T-helper 2 cell treated with Interferon-gamma antibody and Interleukin-4, amounts not matched to agents 5 μg/mL and 100 μg/mL, for 36 hours (primary cell): ENCODE measurements around the gene MPP2.

Experiments
- DNase-seq: peaks from one replicate; pipeline ENCODE4 v3.0.0; 2021; ENCODE audit warnings: low spot score
- H3K27ac Mint-ChIP-seq: one replicate; pipeline ENCODE4 v1.8.0; 2021; ENCODE audit warnings: mild to moderate bottlenecking, mixed read lengths
- H3K27me3 Mint-ChIP-seq: one replicate; pipeline ENCODE4 v1.8.0; 2021; ENCODE audit warnings: low read depth, mixed read lengths
- H3K36me3 Mint-ChIP-seq: one replicate; pipeline ENCODE4 v1.8.0; 2021; ENCODE audit warnings: low read depth, mixed read lengths
- H3K4me1 Mint-ChIP-seq: one replicate; pipeline ENCODE4 v1.8.0; 2021; ENCODE audit warnings: low read depth, mixed read lengths
- H3K4me3 Mint-ChIP-seq: one replicate; pipeline ENCODE4 v1.8.0; 2022; ENCODE audit warnings: mild to moderate bottlenecking, moderate library complexity, mixed read lengths
- H3K9me3 Mint-ChIP-seq: one replicate; pipeline ENCODE4 v1.8.0; 2021; ENCODE audit warnings: mixed read lengths

MPP2 gene

GRCh38 chr17:43917348-43918025 lies 10.2 kb upstream of the MPP2 start:
- Mint-ChIP-seq H3K4me1 (peaks cover 10% of the 10 kb centered on the region), H3K36me3 (no peaks in the 10 kb centered on the region), H3K27ac (no peak overlapping the region), H3K27me3 (peaks cover 7% of the 10 kb centered on the region), H3K9me3 (no peaks in the 10 kb centered on the region), H3K4me3 (peak overlapping the region; percentile 66)
- peak; percentile 21 for DNase-seq

DNA sequence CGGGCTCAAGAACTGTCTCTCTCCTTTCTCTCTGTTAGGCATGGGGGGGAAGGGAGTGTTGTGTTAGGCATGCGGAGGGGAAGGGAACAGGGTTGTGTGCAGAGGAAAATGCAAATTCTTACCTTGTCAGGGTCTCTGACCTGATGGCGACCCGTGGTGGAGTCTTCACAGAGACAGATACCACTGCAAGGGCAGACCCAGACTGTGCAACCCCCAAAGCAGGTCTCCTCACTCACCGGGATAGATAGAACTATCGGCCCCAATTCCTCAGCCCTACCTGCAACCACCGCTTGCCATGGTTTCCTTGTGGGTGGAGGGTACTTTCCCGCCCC lies 9.6 kb upstream of the MPP2 start:
- DNase-seq, result no peak
- Mint-ChIP-seq H3K36me3 (no peaks in the 10 kb centered on the region), H3K9me3 (no peaks in the 10 kb centered on the region), H3K4me1 (peaks cover 10% of the 10 kb centered on the region), H3K27ac (no peak overlapping the region), H3K4me3 (peak overlapping the region; percentile 66), H3K27me3 (peaks cover 7% of the 10 kb centered on the region)

DNA sequence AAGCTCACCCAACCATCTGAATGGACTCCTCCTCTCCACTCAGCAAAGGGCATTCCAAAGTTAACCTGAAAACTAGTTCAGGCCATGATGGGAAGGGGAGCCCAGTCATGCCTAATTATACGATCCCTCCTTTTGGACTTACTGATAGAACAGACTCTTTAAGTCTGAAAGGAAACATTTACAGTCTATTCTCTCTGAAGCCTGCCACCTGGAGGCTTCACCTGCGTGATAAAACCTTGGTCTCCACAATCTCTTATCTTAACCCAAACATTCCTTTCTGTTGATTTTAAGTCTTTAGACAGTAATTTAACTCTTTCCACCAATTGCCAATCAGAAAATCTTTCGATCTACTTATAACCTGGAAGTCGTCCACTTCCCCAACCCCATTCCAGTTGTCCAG lies 9.0 kb upstream of the MPP2 start:
- H3K27me3 Mint-ChIP-seq, result peaks cover 7% of the 10 kb centered on the region
- H3K36me3 Mint-ChIP-seq, result no peaks in the 10 kb centered on the region
- no peak for DNase-seq
- peak overlapping the region; percentile 31 for H3K4me3 Mint-ChIP-seq
- H3K27ac Mint-ChIP-seq, result no peak overlapping the region
- no peaks in the 10 kb centered on the region for H3K9me3 Mint-ChIP-seq
- H3K4me1 Mint-ChIP-seq, result peaks cover 10% of the 10 kb centered on the region

DNA sequence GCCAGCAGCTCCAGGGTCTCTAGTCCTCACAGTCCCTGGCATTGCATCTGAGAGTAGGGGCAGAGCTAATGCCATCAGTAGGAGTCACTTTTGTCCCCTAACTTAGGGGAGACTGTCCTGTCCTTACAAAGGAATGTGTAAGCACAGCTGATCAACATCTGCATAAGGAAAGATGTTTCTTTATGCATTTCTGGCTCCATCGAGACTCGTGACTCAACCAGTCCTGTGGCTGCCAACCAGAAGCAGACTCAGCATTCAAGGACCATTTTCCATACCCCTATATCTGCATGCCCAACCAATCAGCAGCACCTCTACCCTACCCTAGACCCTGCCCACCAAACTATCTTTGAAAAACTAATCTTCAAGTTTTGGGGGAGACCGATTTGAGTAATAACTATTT lies 8.2 kb upstream of the MPP2 start:
- Mint-ChIP-seq H3K27me3 (peaks cover 7% of the 10 kb centered on the region), H3K4me1 (peaks cover 10% of the 10 kb centered on the region), H3K36me3 (no peaks in the 10 kb centered on the region), H3K9me3 (no peaks in the 10 kb centered on the region), H3K27ac (no peak overlapping the region), H3K4me3 (no peak overlapping the region)
- DNase-seq, result no peak

- Mint-ChIP-seq H3K9me3 (no peaks in the 10 kb centered on the region), H3K27ac (no peak overlapping the region), H3K27me3 (peaks cover 11% of the 10 kb centered on the region), H3K4me1 (peaks cover 10% of the 10 kb centered on the region), H3K4me3 (no peak overlapping the region), H3K36me3 (no peaks in the 10 kb centered on the region)
- DNase-seq, result no peak
Measured at GRCh38 chr17:43914451-43914850, 7.1 kb upstream of the MPP2 start.

DNA sequence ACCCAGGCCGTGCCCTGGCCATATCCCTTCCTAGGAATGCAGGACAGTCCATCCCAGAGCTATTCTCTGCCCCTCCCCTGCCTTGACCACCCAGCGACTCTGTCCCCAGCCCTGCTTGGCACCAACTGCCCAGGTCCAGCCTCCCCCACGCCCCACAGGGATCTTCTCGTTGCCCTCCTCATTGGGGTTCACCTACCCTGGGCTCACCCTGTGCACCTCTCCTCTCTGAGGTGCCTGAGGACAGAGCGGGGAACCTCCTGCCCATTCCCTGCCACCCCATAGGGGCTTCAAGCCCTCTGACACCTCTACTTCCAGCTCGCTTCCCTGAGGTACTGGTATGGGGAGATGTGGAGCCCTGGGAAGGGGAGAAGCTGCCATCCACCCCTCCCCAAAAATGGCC lies 6.2 kb upstream of the MPP2 start:
- DNase-seq, result no peak
- peaks cover 18% of the 10 kb centered on the region for H3K27me3 Mint-ChIP-seq
- no peaks in the 10 kb centered on the region for H3K36me3 Mint-ChIP-seq
- H3K4me3 Mint-ChIP-seq, result no peak overlapping the region
- no peaks in the 10 kb centered on the region for H3K9me3 Mint-ChIP-seq
- H3K4me1 Mint-ChIP-seq, result peaks cover 10% of the 10 kb centered on the region
- no peak overlapping the region for H3K27ac Mint-ChIP-seq

- Mint-ChIP-seq H3K4me1 (peaks cover 8% of the 10 kb centered on the region), H3K4me3 (no peak overlapping the region), H3K27ac (no peak overlapping the region), H3K9me3 (no peaks in the 10 kb centered on the region), H3K36me3 (no peaks in the 10 kb centered on the region), H3K27me3 (peaks cover 26% of the 10 kb centered on the region)
- no peak for DNase-seq
Measured at GRCh38 chr17:43912635-43913304, 5.4 kb upstream of the MPP2 start.

DNA sequence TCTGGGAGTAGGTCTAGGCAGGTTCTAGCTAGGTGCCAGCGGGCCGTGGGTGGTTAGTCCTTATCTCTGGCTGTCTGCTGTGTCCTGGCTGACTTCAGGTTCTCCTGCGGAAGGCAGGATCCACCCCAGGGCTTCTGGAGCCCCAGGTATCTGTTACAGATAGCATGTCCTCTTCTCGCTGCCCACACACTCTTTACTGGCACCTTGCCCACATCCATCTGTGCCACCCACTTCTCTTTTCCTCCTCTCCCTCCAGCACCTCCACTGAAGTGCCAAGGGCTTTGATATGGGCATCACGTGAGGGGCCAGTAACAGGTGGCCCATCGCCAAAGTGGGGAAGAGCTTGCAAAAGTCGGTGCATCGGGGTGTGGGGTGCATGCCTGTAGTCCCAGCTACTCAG lies 4.6 kb upstream of the MPP2 start:
- peaks cover 31% of the 10 kb centered on the region for H3K27me3 Mint-ChIP-seq
- H3K9me3 Mint-ChIP-seq, result no peaks in the 10 kb centered on the region
- no peak overlapping the region for H3K4me3 Mint-ChIP-seq
- H3K4me1 Mint-ChIP-seq, result peaks cover 6% of the 10 kb centered on the region
- no peaks in the 10 kb centered on the region for H3K36me3 Mint-ChIP-seq
- no peak overlapping the region for H3K27ac Mint-ChIP-seq
- no peak for DNase-seq

DNA sequence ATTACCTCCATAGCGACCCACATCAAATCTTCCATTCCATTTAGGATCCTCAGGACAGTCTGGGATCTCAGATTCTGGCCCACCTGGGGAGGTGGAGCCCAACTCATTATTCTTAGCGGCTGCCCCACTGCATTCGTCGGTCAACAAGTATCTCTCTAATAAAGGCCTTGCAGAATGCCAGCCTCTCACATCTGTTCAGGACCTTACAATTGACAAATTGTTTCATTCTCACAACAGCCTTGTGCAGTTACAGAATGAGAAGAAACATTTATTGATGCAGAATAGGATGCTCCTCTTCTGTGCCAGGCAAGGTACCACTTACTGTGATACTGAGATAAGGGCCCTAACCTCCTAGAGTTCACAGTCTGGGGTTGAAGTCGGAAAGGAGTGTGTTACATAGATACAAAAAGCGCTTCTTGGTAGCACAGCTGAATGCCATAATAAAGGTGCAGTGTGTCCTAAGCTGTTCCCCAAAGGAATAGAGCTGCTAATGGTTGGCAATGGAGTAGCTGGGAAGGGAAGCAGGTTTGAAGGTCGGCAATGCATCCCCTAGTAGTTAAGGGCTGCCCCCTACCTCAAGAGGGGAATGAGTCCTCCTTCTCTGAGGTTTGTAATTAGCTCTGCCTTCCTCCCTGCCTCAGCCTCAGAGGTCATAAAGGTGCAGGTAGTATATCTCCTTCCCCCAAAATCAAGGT lies 2.3 kb upstream of the MPP2 start:
- H3K27me3 Mint-ChIP-seq, result peaks cover 47% of the 10 kb centered on the region
- H3K9me3 Mint-ChIP-seq, result no peaks in the 10 kb centered on the region
- H3K4me3 Mint-ChIP-seq, result no peak overlapping the region
- DNase-seq, result no peak
- no peaks in the 10 kb centered on the region for H3K36me3 Mint-ChIP-seq
- peaks cover 2% of the 10 kb centered on the region for H3K4me1 Mint-ChIP-seq
- no peak overlapping the region for H3K27ac Mint-ChIP-seq

GRCh38 chr17:43907998-43908721 lies 824 bp upstream of the MPP2 start:
- Mint-ChIP-seq H3K36me3 (no peaks in the 10 kb centered on the region), H3K4me3 (no peak overlapping the region), H3K27ac (no peak overlapping the region), H3K4me1 (peaks cover 2% of the 10 kb centered on the region), H3K27me3 (peaks cover 62% of the 10 kb centered on the region), H3K9me3 (no peaks in the 10 kb centered on the region)
- DNase-seq, result peak; percentile 12

DNA sequence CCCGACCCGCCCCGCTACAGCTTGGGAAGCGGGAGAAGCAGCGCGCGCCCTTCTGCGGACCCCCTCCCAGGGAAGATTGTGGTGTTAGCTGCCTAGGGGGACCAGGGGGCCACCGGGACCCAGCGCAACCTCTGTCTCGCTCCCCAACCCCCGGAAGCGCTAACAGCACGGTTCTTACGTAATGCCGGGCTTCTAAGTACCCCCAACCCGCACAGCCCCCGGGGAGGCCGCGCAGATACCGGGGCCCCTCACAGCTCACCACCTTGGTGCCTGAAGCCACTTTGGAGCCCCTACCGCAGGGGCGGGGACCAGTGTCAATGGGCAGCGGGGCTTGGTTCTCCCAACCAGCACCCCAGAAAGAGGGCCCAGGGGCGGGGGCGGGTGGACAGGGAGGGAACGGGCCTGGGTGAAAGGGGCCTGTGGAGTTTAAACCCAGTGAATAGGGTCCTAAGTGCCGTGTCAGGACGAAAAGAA lies 348 bp downstream of the MPP2 start:
- Mint-ChIP-seq H3K27me3 (peaks cover 65% of the 10 kb centered on the region), H3K4me3 (no peak overlapping the region), H3K36me3 (no peaks in the 10 kb centered on the region), H3K4me1 (peaks cover 2% of the 10 kb centered on the region), H3K27ac (no peak overlapping the region), H3K9me3 (no peaks in the 10 kb centered on the region)
- no peak for DNase-seq

DNA sequence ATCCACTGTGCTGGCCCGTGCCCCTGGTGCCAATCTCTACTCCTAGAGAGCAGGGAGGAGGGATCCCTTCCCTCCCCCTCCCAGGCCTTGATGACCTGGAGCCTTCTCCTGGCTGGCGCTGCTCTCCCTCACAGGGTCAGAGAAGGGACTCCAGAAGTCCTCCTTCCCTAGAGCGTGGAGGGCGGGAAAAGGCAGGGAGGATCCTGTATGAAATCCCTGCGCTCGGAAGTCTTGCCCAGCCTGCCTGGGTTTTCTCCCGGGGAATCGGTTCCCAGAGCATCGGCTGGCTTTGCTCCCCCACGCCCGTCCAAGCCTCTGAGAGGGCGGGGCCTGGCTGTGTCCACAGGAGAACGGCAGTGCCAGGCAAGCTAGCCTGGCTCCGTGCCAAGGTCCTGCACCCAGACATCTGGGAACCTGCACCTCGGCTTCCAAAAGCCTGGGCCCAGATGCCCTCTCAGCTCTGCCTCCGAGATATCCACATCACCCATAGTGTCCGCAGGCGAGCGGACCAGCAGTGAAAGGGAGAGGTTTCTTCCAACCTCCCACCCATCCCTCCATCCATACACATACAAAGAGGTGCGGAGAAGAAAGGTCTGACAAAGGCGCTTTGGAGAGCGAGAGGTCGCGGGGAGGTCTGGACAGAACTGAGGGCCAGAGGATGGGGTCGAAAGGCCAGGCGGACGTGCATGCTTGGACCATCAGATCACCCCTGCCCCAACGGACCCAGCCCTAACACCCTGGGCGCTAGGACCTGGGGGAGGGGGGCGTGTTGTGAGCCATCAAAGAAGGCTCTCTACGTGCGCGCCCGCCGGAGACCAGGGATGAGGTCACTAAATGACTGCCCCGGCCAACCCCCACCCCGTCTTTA lies 1.1 kb downstream of the MPP2 start:
- no peaks in the 10 kb centered on the region for H3K36me3 Mint-ChIP-seq
- DNase-seq, result no peak
- H3K4me1 Mint-ChIP-seq, result peaks cover 2% of the 10 kb centered on the region
- H3K4me3 Mint-ChIP-seq, result no peak overlapping the region
- H3K27ac Mint-ChIP-seq, result no peak overlapping the region
- H3K9me3 Mint-ChIP-seq, result no peaks in the 10 kb centered on the region
- H3K27me3 Mint-ChIP-seq, result peaks cover 71% of the 10 kb centered on the region

DNA sequence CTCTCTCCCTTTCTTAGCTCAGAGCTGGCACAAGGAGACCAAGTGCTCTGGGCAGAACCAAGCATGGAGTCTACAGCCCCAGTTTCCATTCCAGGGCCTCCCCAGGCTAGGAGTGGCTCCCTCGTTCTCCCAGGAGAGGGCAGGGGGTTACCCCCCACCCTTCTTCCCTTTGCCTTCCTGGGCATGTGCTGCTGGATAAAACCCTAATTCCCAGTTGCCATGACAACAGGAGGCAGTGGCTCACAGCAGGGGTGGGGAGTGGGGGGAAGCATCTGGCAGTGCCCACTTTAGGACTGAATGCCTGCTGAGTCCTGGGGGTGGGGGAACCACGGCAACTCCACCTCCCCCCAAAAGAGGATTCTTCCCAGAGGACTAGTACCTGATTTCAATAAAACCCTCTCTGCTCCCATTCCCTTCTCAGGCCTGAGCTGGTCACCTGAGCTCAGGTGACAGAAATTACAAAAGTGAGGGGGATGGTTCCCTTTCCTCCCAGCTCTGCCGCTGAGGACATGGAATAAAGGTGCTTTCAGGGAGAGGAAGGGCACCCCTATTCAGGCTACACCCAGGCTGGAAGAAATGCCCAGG lies 1.8 kb downstream of the MPP2 start:
- DNase-seq, result no peak
- Mint-ChIP-seq H3K4me1 (peaks cover 6% of the 10 kb centered on the region), H3K36me3 (no peaks in the 10 kb centered on the region), H3K27ac (no peak overlapping the region), H3K9me3 (no peaks in the 10 kb centered on the region), H3K4me3 (no peak overlapping the region), H3K27me3 (peaks cover 76% of the 10 kb centered on the region)
